ENCODE results near the gene PDZD2.

DNA sequence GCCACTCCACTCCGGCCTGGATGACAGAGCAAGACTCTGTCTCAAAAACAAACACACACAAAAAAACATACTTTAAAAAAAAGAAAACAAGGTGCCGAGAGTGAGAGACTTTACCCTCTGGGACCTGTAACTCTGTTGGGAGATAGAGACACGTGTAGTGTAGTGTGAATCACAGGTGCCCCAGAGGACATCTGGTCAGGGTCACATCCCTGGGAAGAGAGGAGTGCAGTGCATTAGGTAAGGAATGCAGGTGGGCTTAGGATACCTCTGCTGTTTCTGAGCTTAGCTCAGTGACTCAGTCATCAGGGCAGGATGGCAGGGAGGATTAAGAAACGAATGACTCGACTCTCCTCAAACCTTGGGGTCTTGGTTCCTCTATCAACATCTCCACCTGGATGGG is 360.5 kb downstream of the PDZD2 start:
- TF ChIP-seq, protein P1, sequence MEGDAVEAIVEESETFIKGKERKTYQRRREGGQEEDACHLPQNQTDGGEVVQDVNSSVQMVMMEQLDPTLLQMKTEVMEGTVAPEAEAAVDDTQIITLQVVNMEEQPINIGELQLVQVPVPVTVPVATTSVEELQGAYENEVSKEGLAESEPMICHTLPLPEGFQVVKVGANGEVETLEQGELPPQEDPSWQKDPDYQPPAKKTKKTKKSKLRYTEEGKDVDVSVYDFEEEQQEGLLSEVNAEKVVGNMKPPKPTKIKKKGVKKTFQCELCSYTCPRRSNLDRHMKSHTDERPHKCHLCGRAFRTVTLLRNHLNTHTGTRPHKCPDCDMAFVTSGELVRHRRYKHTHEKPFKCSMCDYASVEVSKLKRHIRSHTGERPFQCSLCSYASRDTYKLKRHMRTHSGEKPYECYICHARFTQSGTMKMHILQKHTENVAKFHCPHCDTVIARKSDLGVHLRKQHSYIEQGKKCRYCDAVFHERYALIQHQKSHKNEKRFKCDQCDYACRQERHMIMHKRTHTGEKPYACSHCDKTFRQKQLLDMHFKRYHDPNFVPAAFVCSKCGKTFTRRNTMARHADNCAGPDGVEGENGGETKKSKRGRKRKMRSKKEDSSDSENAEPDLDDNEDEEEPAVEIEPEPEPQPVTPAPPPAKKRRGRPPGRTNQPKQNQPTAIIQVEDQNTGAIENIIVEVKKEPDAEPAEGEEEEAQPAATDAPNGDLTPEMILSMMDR (IDR thresholded peaks at IDR 0.05), result no peak
- TF ChIP-seq POLR2AphosphoS5 (IDR thresholded peaks at IDR 0.05) (no peak), EP300 (IDR thresholded peaks at IDR 0.05) (no peak)

Data from esophagus muscularis mucosa (tissue), 4 donors.